Ascending aorta (tissue), 2 donors: Measurements from ENCODE around the gene MFN2. TPM values are rescaled to one million over a fixed set of nuclear protein-coding genes. Genes with fewer than 3 reads are reported as not detected.

ENCODE experiments used
- DNase-seq, 2 donors: peaks; one replicate each; pipeline ENCODE4 v3.0.0-alpha.2; 2019; ENCODE audit warnings: low spot score in 2 of 2
- H3K27ac ChIP-seq, 2 donors: fragments of 200-600 bp; sonication (generic); one replicate each; pipeline ENCODE4 v1.5.1; 2016 to 2017; ENCODE audit warnings: mild to moderate bottlenecking in 1 of 2
- H3K27me3 ChIP-seq: fragments of 200-600 bp; sonication (generic); one replicate; pipeline ENCODE4 v1.5.1; 2017
- H3K36me3 ChIP-seq, 2 donors: fragments of 200-600 bp; sonication (generic); one replicate each; pipeline ENCODE4 v1.5.1; 2016
- H3K4me1 ChIP-seq, 2 donors: fragments of 200-600 bp; sonication (generic); one replicate each; pipeline ENCODE4 v1.5.1; 2016 to 2017; ENCODE audit warnings: mild to moderate bottlenecking in 1 of 2
- H3K4me3 ChIP-seq, 2 donors: fragments of 200-600 bp; sonication (generic); one replicate each; pipeline ENCODE4 v1.5.1; 2016 to 2017; ENCODE audit warnings: mild to moderate bottlenecking in 1 of 2
- H3K9me3 ChIP-seq, 2 donors: fragments of 200-600 bp; sonication (generic); one replicate each; pipeline ENCODE4 v1.5.1; 2016
- CTCF ChIP-seq, 3 experiments: fragments of 200-600 bp in 2 of 3; fragments of 450-650 bp in 1 of 3; sonication (generic) in 2 of 3; IDR thresholded peaks; one replicate each; pipeline ENCODE4 v1.5.1; 2016 to 2019; ENCODE audit warnings: antibody characterized with exemption in 3 of 3, mild to moderate bottlenecking in 1 of 3, moderate library complexity in 1 of 3
- intact Hi-C: fragments of 100-400 bp; cut with DNase I; formaldehyde crosslinking; loops from one replicate; pipeline ENCODE4 v1.15.1; 2023
- total RNA-seq: library from RNA; depleted of rRNA; stranded (reverse); fragments of >200 nt; gene quantifications from one replicate; pipeline ENCODE4 v1.1.0, GENCODE V29; 2016

Gene MFN2
- total RNA-seq, 1 donor from 2014 or later, result 85.6 TPM

GRCh38 chr1:12057382-12057781 is 77.1 kb downstream of the MFN2 start:
- no peak overlapping the region for H3K4me3 ChIP-seq
- DNase-seq, result no peak
- peaks cover 6 to 7% of the 10 kb centered on the region in 2 donors for H3K4me1 ChIP-seq
- no peaks in the 10 kb centered on the region for H3K9me3 ChIP-seq
- intact Hi-C loops, result no loop called here
- no peak for TF ChIP-seq CTCF (IDR thresholded peaks at IDR 0.05)
- H3K27ac ChIP-seq, result no peak overlapping the region
- no peaks in the 10 kb centered on the region for H3K27me3 ChIP-seq
- H3K36me3 ChIP-seq, result no peaks in the 10 kb centered on the region

GRCh38 chr1:12057940-12058687 is 77.9 kb downstream of the MFN2 start:
- no peaks in the 10 kb centered on the region for H3K9me3 ChIP-seq
- no peak for TF ChIP-seq CTCF (IDR thresholded peaks at IDR 0.05)
- no peak overlapping the region for H3K4me3 ChIP-seq
- H3K27me3 ChIP-seq, result no peaks in the 10 kb centered on the region
- no peaks in the 10 kb centered on the region for H3K4me1 ChIP-seq
- intact Hi-C loops, result no loop called here
- no peaks in the 10 kb centered on the region for H3K36me3 ChIP-seq
- no peak for DNase-seq
- H3K27ac ChIP-seq, result no peak overlapping the region

- intact Hi-C loops, result no loop called here
- Histone ChIP-seq H3K27me3 (no peaks in the 10 kb centered on the region), H3K9me3 (no peaks in the 10 kb centered on the region), H3K36me3 (no peaks in the 10 kb centered on the region), H3K27ac (no peak overlapping the region), H3K4me3 (no peak overlapping the region), H3K4me1 (no peaks in the 10 kb centered on the region)
- DNase-seq, result no peak
- TF ChIP-seq CTCF (IDR thresholded peaks at IDR 0.05), result no peak
Measured at GRCh38 chr1:12059226-12059625, 79.0 kb downstream of the MFN2 start.

- H3K27me3 ChIP-seq, result no peaks in the 10 kb centered on the region
- no peak for TF ChIP-seq CTCF (IDR thresholded peaks at IDR 0.05)
- H3K27ac ChIP-seq, result no peak overlapping the region
- H3K9me3 ChIP-seq, result no peaks in the 10 kb centered on the region
- intact Hi-C loops, result no loop called here
- H3K36me3 ChIP-seq, result no peaks in the 10 kb centered on the region
- DNase-seq, result no peak
- H3K4me1 ChIP-seq, result no peaks in the 10 kb centered on the region
- H3K4me3 ChIP-seq, result no peak overlapping the region
Measured at GRCh38 chr1:12059722-12060464, 79.6 kb downstream of the MFN2 start.

GRCh38 chr1:12060500-12060899 is 80.3 kb downstream of the MFN2 start:
- intact Hi-C loops, result no loop called here
- H3K36me3 ChIP-seq, result no peaks in the 10 kb centered on the region
- H3K4me1 ChIP-seq, result no peaks in the 10 kb centered on the region
- TF ChIP-seq CTCF (IDR thresholded peaks at IDR 0.05), result no peak
- DNase-seq, result no peak
- H3K9me3 ChIP-seq, result no peaks in the 10 kb centered on the region
- H3K4me3 ChIP-seq, result no peak overlapping the region
- no peaks in the 10 kb centered on the region for H3K27me3 ChIP-seq
- H3K27ac ChIP-seq, result no peak overlapping the region

Other genes with a start within 250 kb of the MFN2 start
- gene AGTRAP, start 244.3 kb upstream of the MFN2 start, total RNA-seq, result 95.6 TPM
- not detected for gene C1orf167, start 218.3 kb upstream of the MFN2 start, total RNA-seq
- 48.4 TPM for gene MTHFR, start 174.5 kb upstream of the MFN2 start, total RNA-seq
- gene CLCN6, start 174.3 kb upstream of the MFN2 start, total RNA-seq, result 18.6 TPM
- gene NPPA, start 132.7 kb upstream of the MFN2 start, total RNA-seq, result not detected
- not detected for gene NPPB, start 121.5 kb upstream of the MFN2 start, total RNA-seq
- gene KIAA2013, start 54.0 kb upstream of the MFN2 start, total RNA-seq, result 206 TPM
- gene PLOD1, start 45.7 kb upstream of the MFN2 start, total RNA-seq, result 79.9 TPM
- 51.5 TPM for gene MIIP, start 39.1 kb downstream of the MFN2 start, total RNA-seq
- gene TNFRSF8, start 82.9 kb downstream of the MFN2 start, total RNA-seq, result 22.8 TPM
- 139 TPM for gene TNFRSF1B, start 186.5 kb downstream of the MFN2 start, total RNA-seq
- 28.3 TPM for gene VPS13D, start 249.6 kb downstream of the MFN2 start, total RNA-seq